GM19043 (cell line): ENCODE measurements around the gene PCSK6.
"Not testable (repeated sequence)": the region's sequence is repeated elsewhere in the genome, so short reads cannot be mapped to it uniquely, and the experiment has no call there.

Experiments
- ATAC-seq: cut with Tn5 transposase; IDR thresholded peaks from one replicate; pipeline ENCODE4 v1.9.1; 2021; ENCODE audit warnings: low read depth; ENCODE audit not compliant: unreplicated experiment

PCSK6 gene

DNA sequence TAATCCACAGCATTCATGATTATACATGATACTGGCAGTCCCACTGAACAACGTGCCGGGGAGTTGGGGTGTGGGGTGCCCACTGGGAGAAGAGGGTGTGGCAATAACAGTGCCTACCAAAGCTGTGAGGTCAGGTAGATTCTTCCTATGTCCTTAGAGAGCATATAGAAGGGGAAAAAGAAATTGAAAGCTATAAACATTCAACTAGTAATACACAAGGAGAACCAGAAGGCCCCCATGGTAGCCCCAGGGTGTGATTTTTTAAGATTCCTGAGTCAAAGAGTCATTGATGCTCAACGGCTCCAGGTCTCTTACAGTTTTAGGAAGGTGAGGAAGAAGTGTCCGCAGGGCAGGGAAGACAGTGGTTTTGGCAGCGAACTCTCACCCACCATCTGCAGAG is 25.8 kb downstream of the PCSK6 start:
- not testable (repeated sequence) for ATAC-seq

DNA sequence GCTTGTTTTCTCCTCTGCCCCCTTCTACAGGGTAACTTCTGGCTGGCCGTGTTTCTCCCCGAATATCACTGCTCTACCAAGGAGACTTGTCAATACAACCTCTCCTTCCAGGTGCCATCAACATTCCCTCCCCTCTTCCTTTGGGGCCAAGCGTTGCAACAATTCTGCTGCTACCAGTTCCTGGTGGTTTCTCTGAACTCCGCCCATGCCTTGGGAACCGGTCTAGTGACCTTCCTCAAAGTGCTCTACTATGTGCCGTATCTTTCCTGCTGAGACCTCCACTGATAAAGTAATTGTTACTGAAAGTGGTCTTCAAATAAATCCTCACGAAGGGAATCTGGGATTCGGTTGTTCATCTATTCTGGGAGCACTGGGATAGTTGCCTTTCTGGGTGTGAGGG is 26.2 kb downstream of the PCSK6 start:
- ATAC-seq, result no peak

DNA sequence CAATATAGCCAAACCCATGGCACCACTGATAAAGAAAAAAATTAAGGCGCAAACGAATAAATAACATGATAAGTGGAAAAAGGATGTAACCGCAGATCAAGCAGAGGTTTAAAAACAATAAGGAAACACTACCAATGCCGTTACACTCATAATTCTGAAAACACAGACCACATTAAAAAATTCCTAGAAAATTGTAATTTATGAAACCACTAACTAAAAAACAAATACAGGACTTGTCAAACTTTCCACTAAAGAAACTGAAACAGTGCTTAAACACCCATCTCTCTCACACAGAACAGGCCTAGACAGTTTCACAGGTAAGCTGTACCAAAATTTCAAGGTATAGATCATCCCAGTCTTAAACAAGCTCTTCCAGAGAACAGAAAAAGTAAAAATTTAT is 28.4 kb downstream of the PCSK6 start:
- no peak for ATAC-seq

DNA sequence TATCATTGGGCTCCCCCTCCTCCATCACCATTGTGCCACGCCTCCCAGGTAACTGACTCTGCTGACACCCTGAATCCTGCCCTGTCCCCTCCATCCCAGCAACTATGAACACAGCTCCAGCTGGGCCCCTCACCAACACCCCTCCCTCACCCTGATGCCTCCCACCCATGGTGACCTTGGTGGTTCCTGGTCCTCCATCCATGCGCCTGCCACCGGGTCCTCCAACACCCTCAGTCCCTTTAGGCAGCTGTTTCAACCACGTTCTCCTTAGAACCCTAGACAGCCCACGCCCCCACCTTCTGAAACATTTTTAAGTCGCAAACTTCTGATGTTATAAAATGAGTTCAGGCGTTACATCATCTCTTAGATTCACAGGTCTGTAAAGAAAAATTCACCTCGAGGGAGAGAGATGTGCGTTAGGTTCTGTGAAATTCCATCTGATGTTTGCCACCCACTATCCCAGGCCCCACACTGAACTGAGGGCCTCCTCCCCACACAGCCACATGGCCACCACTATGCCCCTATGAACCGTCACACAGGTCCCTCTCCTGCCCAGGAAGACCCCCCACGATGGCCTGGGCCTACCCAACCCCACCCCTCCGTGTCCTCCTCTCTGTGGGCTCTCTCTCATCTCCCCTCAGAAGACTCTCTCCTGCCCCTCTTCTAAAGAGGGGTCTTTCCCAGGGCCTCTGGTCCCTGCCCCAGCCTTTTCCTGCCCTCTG is 29.8 kb downstream of the PCSK6 start:
- ATAC-seq, result no peak

DNA sequence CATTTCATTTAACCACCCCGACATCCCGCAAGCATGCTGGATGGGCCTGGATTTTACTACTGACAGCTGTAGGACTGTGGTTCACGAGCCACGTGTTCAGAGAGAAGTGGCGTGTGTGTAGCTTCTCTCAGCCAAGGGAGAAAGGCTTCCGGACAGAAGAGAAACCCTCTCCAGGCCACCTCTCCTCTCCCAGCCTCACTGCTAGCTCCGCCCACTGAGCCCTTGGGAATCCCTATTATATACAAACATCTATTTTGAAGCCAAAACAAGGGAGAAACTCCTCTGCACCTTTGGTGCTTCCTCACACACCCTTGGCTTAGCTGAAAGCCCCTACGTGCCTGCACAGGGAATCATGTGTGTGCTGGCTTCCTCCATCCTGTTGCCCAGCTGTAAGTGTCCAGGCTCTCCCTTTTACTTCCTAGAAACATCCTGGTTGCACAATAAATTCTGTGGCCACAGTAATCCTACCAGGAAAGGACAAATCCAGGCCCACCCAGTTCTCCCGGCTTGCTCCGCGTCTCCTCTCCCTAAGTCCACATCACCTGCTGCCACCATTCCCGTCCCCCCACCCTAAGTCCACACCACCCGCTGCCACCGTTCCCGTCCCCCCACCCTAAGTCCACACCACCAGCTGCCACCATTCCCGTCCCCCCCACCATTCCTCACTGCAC is 30.5 kb downstream of the PCSK6 start:
- ATAC-seq, result no peak

DNA sequence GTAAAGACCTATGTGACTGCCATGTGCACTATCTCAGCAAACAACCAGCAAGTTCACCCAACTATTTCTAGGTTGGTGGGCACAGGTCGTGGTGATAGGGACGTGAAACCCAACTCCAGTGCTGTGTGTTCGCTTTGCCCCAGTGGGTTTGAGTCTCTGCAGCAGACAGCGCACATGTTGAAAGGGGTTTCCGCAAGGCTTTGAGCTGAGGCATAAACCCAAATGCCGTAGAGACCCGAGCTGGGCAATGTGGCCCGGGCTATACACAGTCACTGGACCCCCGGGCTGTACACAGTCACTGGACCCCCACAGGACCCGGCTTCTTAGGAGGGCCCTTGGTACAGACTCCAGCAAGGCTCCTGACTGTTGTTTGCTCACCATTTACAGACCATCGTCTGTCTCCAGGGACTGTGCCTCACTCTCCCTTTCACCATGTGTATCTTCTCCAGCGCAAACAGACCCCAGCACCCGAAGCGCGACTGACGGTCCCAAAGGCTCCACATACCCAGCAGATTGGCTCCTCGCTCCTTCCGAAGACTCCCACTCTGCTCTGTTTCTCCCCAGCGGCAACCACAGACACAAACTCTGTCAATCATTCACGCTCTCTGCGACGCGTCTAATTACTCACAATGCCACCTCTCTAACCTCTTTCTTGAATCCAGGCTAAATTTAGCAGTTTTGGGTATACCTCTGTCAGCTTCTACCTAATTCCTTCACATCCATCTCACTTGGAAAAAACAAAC is 31.2 kb downstream of the PCSK6 start:
- no peak for ATAC-seq

DNA sequence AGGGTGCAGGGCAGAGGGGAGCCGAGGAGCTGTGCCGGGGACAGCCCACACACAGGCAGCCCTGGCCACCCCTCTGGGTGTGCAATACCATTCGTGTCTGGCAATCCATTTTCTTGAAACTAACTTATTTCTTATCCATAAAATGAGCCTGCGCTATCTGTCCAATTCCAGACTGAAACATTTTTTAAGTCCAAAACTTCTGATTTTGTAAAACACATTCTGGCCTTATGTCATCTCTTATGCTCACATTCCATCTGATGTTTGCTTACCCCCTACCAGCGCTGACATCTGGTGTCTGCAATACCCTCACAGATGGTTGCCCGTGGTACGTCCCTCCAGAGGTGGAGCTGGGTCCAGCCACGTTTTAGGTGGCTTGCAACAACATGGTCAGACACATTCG is 31.8 kb downstream of the PCSK6 start:
- no peak for ATAC-seq

DNA sequence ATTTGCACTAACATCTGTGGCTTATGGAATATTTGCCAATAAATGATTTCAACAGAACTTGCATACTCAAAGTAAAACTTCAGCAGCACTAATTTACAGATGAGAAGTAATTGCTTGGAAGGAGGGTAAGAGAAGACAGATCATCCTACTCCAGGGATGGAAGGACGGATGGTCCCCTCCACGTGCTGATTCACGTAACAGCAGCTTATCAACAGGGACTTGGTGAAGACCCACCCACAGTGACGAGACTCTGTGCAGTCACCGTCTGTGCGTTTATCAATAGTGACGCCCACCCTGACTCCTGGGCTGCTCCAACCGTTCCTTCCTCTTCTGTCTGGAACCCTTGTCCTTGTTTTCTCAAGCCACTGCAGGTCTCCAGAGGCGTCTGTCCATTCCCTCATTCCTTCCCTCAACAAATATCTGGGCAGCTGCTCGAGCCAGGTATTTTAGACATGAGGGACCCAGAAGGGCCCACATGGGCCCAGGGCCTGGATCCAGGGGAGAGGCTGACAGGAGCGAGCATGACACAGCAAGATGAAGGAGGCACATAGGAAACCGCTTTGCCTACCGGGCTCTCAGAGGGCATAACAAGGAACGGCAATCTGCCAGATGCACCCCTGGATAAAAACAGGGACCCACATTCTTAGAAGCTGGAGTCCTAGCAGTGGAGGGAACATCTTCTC is 33.3 kb downstream of the PCSK6 start:
- ATAC-seq, result no peak

DNA sequence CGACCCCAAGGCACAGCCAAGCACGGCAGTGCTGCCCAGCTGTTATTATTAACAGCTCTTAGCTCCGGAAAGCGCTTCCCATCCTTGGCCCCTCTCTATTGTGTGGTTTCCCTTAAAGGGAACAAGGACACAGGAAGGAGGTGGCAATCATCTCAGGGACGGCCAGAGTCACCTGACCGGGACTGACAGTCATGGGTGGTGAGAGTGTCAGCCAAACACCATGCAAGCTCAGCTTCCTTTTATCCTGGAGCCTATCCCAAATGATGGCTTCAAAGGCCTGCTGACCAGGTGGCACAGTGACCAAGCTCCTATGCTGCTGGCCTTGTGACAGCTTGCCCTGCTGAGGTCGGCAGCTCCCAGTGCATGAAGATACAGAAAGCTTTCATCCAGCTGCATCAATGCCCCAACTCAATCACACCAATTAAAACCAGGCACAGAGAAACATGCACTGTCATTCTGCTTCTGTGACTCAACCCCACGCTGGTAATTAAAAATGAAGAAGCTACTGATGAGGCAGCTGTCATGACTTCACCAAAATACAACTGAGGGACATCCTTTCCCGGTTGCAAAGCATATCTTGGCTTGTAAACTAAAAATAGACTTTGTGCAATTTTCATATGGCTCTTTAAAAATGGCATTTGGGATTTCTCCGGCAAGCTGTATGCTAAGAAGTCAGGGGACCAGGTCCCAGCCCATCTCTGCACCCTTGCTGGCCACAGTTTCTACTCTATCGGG is 34.0 kb downstream of the PCSK6 start:
- no peak for ATAC-seq

DNA sequence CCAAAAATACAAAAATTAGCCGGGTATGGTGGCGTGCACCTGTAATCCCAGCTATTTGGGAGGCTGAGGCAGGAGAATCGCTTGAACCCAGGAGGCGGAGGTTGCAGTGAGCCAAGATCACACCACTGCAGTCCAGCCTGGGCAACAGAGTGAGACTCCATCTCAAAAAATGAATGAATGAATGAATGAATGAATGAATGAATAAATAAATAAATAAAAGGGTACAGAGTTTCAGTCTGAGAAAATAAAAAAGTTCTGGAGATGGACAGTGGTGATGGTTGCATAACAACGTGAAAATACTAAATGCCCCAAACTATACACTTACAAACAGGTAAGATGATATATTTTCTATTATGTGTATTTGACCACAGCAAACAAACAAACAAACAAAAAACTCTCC is 34.7 kb downstream of the PCSK6 start:
- not testable (repeated sequence) for ATAC-seq

DNA sequence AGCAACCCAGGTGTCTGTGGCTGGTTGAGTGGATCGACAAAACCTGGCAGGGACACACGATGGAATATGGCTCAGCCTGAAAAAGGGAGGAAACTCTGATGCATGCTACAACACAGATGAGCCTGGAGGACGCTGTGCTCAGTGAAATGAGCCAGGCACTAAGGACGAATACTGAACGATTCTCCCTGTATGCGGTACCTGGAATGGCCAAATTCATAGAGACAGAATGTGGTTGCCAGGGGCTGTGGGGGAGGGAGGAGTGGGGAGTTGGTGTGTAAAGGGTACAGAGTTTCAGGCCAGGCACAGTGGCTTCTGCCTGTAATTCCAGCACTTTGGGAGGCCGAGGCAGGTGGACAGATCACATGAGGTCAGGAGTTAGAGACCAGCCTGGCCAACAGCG is 35.1 kb downstream of the PCSK6 start:
- ATAC-seq, result no peak

DNA sequence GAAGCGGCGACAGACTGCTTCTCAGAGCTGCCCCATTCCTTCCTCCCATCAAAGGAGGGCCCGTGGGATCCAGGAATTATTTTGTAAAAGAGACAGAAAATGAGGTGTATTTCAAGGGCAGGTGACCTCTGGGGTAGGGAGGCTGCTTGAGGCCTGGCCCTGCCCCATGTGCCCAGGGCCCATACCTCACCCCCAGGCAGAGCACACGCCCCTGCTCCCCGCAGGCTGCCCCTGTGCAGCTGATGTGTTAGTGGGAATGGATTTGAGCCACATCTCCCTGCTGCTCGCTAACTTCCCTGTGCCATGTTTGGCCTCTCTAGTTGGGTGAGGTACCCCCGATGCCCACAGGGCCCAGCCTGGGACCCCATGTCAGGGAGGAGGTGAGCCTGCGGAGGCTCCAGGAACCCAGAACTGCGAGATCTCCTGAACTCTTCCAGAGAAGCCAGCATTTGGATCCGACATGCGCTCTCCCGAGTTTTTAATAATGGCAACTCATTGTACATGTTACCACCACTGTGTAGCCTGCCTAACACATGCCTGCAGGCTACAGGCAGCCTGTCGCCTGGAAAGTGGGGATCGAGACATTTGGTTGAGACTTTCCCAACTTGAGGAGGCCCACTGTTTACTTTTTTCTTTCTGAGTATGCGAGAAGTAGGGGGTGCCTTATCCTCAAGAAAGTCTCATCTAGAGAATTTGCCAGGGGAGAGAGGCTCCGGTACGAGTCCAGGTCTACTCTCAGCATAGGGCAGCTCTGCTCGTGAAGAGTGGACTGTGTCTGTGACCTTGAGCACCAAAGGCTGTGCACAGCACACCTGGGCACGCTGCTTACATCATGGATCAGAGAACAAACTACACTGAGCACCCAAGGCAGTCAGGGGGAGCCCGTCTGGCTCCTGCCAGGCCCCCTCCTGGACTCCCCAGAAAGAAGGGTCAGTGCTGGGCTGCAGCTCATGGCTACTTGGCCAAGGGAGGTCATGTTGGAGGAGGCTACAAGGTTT is 36.1 kb downstream of the PCSK6 start:
- no peak for ATAC-seq

DNA sequence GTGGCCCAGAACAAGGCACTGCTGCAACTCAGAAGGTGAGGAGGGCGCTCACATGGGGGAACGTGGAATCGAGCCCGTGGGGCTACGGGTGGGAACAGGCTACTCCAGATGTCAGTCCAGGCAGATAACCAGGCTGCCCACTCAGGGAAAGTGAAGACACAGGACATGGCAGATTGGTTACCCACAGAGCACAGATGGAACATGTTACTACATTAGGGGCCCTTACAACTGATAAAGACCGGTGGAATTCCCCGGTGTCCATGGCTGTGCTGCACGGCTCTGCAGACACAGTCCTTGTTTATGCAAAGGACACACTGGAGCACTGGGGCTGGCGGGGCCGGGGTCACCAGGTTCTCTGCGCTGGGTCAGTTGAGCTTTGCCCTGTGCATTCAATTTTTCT is 36.9 kb downstream of the PCSK6 start:
- ATAC-seq, result no peak

DNA sequence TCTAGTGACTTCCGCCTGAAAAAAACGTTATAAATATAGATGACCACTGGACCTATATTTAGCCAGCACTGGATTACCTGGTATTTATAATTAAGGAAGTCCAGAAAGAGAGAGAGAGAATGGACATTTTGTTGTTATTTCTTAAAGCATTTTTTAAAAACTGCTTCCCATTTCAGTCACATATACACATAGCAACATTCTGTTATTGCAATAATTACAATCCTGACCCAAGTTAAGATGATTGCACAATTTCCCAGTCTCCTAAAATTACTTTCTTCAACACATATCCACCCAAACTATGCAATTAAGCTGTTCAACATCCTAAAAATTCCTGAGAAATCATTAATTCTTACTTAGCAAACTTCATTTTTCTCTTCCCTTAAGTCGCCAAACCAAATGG is 37.7 kb downstream of the PCSK6 start:
- ATAC-seq, result no peak

DNA sequence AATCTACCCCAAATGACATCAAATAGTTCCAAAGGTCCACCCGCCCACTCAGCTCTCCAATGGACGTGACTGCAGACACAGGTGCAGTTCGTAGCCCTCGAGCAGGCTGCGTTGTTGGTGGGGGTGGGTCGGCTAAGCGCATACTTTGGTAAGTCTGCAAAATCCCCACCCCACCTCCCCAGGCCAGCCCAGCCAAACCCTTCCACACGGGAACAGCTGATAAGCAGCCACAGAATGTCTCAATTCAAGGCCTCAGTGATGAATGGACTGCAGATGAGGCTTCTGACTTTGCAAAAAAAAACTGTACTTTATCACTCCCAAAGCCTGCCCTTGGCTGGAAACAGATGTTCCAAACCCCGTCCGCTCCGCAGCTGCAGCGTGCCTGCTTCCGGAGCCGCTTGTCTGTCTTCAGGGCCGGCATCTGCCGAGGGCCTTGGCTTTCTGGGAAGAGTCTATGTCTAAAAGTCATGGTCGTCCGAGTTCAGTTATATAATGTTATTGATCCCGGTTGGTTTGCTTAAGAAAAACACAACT is 38.2 kb downstream of the PCSK6 start:
- ATAC-seq, result no peak

DNA sequence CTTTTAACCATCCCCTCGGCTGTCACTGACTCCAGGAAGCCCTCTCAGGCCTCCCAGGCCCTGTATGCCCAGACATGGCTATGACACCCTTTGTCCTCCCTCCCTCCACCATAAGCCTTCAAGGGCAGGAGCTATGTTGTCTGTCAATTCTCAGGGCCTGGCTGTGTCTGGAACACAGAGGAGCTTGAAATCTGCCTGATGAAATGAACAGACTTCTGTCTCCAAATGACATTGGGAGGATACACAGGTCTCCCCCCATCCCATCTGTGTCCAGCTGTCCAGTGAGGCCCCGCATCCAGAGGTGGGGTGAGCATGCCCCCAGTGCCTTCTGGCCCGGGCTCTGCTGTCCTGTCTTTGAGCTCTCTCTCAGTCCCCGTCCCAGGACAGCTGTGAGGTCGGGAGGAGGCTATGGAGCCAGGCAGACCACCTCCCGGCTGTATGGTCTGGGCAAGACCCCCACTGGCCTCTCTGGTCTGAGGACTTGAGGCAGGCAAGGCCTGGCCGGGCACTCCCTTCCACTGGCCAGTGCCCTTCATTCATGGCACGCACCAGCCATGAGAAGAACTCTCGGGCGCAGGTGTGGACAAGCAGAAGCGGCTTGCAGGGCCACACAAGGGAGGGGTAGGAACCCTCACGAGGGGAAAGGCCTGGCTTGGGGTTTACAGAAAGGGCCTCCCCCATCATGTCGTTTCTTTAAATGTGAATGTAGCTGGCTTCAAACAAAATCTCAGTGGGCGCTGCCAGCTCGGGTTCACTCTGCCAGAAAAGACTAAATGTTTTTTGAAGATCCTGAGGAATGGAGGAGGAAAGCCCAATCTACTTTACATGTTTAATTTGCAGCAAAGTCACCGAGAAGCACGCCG is 38.9 kb downstream of the PCSK6 start:
- no peak for ATAC-seq

DNA sequence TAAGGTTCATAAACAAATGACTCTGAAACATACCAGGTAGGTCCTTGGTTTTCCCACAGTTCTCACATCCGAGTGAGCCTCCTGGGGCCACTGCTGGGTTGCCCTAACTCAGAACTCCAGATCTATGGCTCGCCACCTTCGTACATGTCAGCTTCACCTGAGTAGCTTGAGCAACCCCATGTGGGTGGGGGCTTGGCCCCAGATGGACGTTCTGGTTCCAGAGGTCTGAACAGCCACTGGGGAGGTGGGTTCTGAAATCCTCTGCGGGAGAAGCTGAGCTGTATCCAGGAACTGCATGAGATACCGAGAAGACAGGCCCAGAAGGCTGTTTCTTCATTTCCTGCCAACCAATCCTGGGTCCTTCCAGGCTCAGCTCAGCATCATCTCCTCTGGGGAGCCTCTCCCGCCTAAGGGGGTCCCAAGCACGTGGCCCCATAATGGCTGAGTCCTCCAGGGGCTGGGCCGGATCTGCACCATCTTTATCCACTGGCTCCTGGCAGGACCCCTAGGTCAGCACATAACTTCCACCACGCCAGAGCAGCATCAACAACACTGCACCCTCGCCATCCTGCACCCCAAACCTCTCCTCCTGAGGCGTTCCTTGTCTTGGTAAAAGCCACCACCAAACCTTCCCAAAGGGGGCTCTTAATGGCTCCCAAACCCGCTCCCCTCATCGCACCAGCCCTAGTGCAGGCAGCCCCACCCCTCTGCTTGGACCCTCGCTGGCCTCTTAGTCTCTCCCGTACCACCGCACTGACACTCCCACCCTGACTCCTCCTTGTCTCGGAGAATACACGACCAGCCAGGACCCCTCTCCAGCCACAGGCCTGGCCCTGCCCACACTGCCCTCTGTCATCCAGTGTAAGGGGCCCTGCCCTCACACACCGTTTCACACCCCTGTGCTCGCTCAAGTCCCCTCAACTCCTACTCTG is 39.8 kb downstream of the PCSK6 start:
- ATAC-seq, result no peak
